ENCODE measurements around the gene SLCO1A2. TPM values are rescaled to one million over a fixed set of nuclear protein-coding genes. Genes with fewer than 3 reads are reported as not detected.

Gene SLCO1A2
- total RNA-seq, 1 experiment from 2014 or later, result 10.3 TPM

DNA sequence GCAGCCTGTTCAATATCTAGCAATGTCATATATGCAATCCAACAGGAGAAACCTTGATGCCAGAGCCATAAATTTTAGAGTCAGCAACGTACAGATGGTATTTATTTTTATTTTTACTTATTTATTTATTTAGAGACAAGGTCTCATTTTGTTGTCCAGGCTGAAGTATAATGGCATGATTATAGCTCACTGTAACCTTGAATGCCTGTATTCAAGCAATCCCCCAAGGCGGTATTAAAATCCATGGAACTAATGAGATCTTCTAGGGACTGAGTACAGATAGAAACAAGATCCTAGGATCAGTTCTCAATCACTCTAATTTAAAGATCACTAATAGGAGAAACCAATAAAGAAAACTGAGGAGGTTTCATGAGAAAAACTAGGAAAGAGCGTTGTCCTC, 114.5 kb downstream of the SLCO1A2 start:
- peaks cover 2% of the 10 kb centered on the region; the same call in 1 of the 2 replicates for H3K27me3 Mint-ChIP-seq (ENCODE audit: low read depth)
- no peak overlapping the region for H3K4ac ChIP-seq (ENCODE audit: low read depth, low read length)
- TF ChIP-seq CTCF (conservative IDR thresholded peaks at IDR 0.05), result no peak
- H3K4me2 ChIP-seq (ENCODE audit: insufficient read depth, insufficient read length, low read length), result no peak overlapping the region
- no peak overlapping the region for H2BK12ac ChIP-seq (ENCODE audit: insufficient read length, low read depth, low read length)
- no peaks in the 10 kb centered on the region for H3K79me2 ChIP-seq (ENCODE audit: insufficient read depth, low read length)
- H3K56ac ChIP-seq (ENCODE audit: insufficient read length, low read depth, low read length), result no peak overlapping the region
- H3K18ac ChIP-seq (ENCODE audit: insufficient read length, low read depth, low read length), result no peak overlapping the region
- no peak overlapping the region for H2BK15ac ChIP-seq (ENCODE audit: low read depth, low read length)
- no peak overlapping the region for H2AK5ac ChIP-seq (ENCODE audit: insufficient read length, low read length)
- no peak overlapping the region for H3K9ac ChIP-seq (ENCODE audit: extremely low read depth, insufficient read length, low read length)
- no CpG with 5 or more reads among the region's 3 CpGs for WGBS (ENCODE audit: extremely low coverage, insufficient read length, low lambda C conversion rate)
- no peak overlapping the region for H4K5ac ChIP-seq (ENCODE audit: insufficient read length, low read depth, low read length)
- H3K4me1 ChIP-seq (ENCODE audit: insufficient read depth, low read length), result no peaks in the 10 kb centered on the region
- peaks cover 2 to 5% of the 10 kb centered on the region in 2 experiments; a peak in 1 of 4 replicates for H3K4me1 Mint-ChIP-seq
- no peak overlapping the region for H3K23ac ChIP-seq (ENCODE audit: insufficient read length, low read depth, low read length)
- H3K27ac ChIP-seq (ENCODE audit: insufficient read length, low read depth, low read length), result no peak overlapping the region
- H3K9me3 Mint-ChIP-seq, result no peaks in the 10 kb centered on the region
- no peaks in the 10 kb centered on the region for H3K9me3 ChIP-seq (ENCODE audit: control insufficient read depth, low read depth, low read length)
- no peak overlapping the region for H3K27ac Mint-ChIP-seq
- H3K4me3 Mint-ChIP-seq, result no peak overlapping the region
- no peaks in the 10 kb centered on the region for H3K27me3 ChIP-seq (ENCODE audit: insufficient read depth, low read length)
- H3K36me3 Mint-ChIP-seq (ENCODE audit: insufficient read depth in 1 of 3, low read depth in 3 of 3), result no peaks in the 10 kb centered on the region
- H4K91ac ChIP-seq (ENCODE audit: insufficient read length, low read depth, low read length), result no peak overlapping the region
- H3K79me1 ChIP-seq (ENCODE audit: insufficient read depth, low read depth, low read length, poor library complexity, severe bottlenecking), result no peaks in the 10 kb centered on the region
- no peak overlapping the region for H4K8ac ChIP-seq (replicated peaks; ENCODE audit: insufficient read length, low read depth, low read length)
- no peaks in the 10 kb centered on the region for H4K20me1 ChIP-seq (ENCODE audit: control insufficient read depth, insufficient read depth, insufficient read length)
- no peak overlapping the region for H2BK20ac ChIP-seq (ENCODE audit: low read depth, low read length, poor library complexity, severe bottlenecking)
- H2AFZ ChIP-seq (ENCODE audit: low read length), result no peak overlapping the region
- no peak for DNase-seq
- no peak overlapping the region for H3T11ph ChIP-seq (ENCODE audit: low read length)
- H3K23me2 ChIP-seq (ENCODE audit: insufficient read length, low read depth, low read length, poor library complexity, severe bottlenecking), result no peaks in the 10 kb centered on the region
- H2BK5ac ChIP-seq (ENCODE audit: insufficient read length, low read length), result no peak overlapping the region
- no peak overlapping the region for H2BK120ac ChIP-seq (ENCODE audit: low read depth, low read length, poor library complexity, severe bottlenecking)
- H3K14ac ChIP-seq (ENCODE audit: insufficient read depth, low read length), result no peak overlapping the region

Measured in H9 (cell line).